GM19035 (cell line): ENCODE measurements around the gene RBM14.
"Not testable (repeated sequence)": the region's sequence is repeated elsewhere in the genome, so short reads cannot be mapped to it uniquely, and the experiment has no call there.

Experiments
- ATAC-seq: cut with Tn5 transposase; IDR thresholded peaks from one replicate; pipeline ENCODE4 v1.9.1; 2021; ENCODE audit not compliant: unreplicated experiment

Gene RBM14, protein sequence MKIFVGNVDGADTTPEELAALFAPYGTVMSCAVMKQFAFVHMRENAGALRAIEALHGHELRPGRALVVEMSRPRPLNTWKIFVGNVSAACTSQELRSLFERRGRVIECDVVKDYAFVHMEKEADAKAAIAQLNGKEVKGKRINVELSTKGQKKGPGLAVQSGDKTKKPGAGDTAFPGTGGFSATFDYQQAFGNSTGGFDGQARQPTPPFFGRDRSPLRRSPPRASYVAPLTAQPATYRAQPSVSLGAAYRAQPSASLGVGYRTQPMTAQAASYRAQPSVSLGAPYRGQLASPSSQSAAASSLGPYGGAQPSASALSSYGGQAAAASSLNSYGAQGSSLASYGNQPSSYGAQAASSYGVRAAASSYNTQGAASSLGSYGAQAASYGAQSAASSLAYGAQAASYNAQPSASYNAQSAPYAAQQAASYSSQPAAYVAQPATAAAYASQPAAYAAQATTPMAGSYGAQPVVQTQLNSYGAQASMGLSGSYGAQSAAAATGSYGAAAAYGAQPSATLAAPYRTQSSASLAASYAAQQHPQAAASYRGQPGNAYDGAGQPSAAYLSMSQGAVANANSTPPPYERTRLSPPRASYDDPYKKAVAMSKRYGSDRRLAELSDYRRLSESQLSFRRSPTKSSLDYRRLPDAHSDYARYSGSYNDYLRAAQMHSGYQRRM

DNA sequence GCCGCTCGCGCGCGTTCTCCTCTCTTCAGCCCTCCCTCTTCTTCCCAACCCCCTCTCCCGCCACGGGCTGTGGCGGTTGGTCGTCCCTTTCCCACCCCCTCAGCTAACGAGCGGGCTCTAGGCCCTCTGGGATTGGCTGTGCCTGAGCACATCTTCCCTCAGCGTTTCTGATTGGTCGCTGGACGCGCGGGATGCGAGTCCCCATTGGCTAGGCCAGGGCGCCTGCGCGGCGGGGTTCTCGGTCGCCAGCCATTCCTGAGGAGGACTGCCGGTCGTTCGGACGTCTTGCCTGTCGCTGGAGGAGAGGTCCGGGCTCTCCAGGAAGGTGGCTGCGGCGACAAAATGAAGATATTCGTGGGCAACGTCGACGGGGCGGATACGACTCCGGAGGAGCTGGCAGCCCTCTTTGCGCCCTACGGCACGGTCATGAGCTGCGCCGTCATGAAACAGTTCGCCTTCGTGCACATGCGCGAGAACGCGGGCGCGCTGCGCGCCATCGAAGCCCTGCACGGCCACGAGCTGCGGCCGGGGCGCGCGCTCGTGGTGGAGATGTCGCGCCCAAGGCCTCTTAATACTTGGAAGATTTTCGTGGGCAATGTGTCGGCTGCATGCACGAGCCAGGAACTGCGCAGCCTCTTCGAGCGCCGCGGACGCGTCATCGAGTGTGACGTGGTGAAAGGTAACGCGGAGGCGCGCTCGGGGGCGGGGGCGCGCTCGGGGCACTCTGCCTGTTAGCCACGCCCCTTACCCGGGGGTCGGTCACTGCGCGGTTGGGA is at the start of gene RBM14:
Gene RBM14, plus strand, starts transcription at position 252 of the 776 bp plus-strand sequence. Its CDS starts 91 bp downstream, at position 343.
- ATAC-seq, result peak; percentile 89

DNA sequence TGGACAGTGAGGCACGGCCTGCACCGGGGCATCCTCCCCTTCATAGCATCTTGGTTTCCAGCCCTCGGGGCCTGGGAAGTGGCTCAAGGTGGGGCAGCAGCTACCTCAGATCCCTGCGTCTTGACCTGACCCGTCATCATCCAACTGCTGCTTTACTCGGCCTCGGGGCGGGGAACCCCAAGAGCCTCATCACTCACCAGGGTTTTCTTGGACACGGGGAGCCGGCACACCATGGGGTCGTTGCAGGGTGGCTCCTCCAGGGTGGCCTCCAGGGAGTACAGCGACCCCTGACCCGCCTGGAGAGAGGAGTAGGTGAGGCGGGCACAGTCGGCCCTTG is 48.7 kb upstream of the RBM14 start:
- no peak for ATAC-seq

DNA sequence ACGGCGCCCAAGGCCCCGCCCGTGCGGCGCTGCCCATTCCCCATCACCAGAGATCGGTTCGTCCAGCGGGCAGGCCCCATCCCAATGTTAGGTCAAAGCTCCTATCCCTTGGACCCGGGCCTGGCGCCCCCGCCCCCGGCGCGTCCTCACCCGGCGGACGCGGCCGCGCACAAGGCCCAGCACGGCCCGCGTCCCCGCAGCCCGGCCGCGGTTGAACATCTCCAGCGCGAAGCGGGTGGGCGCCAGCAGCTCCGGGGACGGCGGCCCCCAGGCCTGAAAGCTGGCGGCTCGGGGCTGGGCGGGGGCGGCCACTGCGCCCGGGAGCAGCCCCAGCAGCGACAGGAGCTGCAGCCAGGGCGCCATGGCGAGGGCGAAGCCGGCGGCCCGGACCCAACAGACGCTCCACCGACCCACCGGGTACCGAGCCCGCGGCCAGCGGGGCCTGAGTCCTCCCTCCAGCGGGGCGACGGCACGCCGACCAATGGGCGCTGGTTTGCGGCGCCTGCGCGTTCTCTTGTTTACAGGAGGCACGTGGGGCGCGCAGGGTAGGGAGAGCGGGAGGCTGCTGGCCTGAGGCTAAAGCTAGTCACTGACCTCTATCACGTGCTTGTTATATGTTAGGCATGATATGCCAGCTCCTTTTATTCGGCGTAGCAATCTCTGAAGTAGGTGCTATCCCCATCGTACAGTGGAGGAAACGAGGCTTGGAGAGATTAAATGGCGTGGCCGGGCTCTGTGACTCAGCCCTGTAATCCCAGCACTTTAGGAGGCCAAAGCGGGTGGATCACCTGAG is 48.1 kb upstream of the RBM14 start, which contains the start of gene CTSF:
Gene CTSF, minus strand, starts transcription at position 483 of the 793 bp plus-strand sequence. Its CDS starts 120 bp downstream, at position 363.
- ATAC-seq, result no peak

DNA sequence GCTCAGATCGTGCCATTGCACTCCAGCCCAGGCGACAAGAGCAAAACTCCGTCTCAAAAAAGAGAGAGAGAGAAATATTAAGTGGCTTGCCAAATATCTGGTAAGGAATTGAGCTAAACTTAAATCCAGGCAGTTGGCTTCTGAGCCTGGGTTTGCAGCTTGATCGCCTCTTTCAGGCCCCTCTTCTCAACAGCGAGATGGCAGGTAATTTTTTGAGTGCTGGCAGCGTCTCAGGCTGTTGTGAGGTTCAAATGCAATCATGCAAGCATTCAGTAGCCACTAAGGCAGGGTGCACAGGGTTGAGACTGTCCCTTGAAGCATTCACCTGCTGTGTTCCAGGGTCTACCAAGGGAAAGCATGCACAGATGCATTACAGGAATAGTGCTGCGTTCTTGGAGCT is 47.4 kb upstream of the RBM14 start:
- ATAC-seq, result no peak

DNA sequence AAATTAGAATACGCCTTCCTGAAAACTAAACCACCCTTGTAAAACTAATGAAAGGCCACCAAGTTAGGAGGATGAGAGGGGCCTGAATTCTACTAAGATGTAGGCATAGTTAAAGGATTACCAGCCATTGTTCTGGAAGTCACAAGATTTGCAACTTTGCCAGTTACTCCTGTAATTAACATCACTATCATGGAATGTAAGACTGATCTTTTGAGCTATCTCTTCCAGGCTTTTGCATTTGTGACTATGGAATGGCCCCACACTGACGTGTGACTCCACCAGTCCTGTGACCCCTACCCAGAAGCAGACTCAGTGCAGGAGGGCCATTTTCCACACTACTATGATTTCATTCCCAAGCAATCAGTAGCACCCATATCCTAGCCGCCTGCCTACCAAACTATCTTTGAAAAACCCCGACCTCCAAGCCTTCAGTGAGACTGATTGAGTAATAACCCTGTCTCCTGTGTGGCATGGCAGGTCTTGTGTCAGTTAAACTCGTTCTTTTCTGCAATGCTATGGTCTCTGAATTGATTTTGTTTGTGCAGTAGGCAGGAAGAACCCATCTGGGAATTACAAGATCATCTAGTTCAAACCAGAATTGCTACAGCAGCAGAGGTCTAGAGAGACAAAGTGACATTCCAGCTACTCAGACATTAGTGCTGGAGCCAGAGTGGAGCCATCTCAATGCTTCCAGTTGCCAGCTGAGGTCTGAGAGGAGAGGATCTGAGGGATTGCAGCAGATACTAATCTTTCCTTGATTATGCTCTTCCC is 46.2 kb upstream of the RBM14 start:
- no peak for ATAC-seq

DNA sequence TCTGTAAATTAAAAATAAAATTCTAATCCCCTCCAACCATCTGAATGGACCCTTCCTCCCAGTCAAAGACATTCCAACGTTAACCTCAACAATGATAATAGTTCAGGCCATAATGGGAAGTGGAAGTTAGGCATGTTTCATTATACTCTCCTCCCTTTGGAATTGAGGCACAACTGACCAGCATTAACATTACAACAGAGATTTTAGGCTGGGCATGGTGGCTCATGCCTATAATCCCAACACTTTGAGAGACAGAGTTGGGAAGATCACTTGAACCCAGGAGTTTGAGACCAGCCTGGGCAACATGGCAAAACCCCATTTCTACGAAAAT is 45.6 kb upstream of the RBM14 start:
- no peak for ATAC-seq

DNA sequence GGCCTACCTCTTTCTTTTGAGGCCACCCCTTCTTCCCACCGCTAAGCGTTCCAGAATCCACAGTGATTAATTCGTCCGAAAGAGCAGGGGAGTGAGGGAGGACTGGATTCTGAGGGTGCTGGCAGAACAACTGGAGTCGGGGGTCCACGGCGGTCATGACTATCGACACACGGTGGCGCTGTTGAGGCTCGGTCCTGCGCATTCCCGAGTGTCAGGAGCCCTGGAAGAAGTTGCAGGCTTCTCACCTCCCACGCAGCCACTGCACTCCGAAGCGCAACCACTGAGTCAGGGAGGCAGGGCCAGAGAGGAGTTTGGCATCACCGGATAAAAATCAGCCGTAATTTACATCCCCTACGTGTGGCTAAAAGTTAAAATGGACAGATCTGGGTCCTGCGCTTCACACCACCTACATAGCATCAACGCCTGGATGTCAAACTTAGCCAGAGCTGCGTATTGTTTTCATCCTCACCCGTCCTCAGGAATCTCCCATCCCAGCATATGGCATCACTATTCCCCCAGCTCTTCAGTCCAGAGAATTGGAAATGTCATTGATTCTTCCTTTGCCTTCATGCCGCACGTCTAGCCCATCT is 37.3 kb upstream of the RBM14 start:
- no peak for ATAC-seq

DNA sequence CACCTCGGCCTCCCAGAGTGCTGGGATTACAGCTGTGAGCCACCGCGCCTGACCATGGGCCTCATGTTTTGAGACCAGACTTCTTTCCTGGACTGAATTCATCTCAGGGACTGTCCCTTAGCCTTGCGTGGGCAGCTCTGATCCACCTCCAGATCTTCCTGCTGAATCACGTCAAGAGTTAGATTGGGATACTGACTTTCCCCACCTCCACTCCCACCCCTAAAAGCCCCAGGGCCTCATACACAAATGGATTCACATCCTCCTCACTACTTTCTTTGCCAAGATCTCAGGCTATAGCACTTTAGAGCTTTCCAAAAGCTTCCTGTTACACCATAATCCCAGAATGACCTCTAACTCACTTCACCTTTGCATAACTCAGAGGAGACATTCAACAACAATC is 35.6 kb upstream of the RBM14 start:
- ATAC-seq, result no peak

DNA sequence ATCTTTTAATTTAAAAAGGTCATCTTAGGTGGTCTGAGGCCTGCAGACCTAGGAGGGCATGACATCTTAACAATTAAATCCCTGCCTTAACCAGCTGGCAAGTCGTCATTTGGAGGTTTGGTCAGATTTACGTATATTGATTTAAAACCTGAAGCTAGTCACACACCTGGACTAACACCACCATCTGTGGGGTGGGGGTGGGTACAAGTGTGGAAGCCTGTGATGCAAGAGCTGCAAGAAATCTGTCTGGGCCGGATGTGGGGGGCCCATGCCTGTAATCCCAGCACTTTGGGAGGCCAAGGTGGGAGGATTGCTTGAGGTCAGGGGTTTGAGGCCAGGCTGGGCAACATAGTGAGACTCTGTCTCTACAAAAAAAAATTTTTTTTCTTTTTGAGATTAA is 35.2 kb upstream of the RBM14 start:
- no peak for ATAC-seq

DNA sequence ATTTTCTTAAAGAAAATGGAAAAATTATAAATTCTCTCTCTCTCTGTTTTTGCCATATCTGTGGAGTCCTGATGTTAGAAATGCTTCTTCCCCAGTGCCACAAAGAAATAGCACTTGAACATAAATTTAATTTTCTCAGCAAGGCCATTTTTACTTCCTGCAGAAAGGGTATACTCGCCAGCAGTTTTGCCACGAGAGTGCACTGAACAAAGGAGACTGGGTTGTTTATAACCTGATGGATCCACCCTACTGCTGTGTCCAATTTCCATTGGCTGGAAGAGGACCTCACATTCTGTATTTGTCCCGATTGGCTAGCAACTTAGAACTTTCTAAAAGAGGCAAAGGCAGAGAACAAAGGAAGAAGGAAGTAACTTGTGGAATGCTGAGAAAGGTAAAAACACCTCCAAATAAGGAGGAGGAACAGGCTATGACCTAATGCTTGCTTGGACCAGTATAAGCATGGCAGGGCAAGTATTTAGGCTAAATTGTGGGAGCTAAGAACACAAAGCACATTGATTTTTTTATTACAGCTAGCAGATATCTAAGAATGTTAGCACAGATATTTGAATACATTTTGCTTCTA is 33.8 kb upstream of the RBM14 start:
- ATAC-seq, result not testable (repeated sequence)

DNA sequence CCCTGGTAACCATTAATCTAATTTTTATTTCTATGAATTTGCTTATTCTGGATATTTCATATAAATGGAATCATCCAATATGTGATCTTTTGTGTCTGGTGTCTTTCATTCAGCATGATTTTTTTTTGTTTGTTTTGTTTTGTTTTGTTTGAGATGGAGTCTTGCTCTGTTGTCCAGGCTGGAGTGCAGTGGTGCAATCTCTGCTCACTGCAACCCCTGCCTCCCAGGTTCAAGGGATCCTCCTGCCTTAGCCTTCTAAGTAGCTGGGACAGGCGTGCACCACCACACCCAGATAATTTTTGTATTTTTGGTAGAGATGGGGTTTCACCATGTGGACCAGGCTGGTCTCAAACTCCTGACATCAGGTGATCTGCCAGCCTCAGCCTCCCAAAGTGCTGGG is 31.0 kb upstream of the RBM14 start:
- ATAC-seq, result not testable (repeated sequence)

DNA sequence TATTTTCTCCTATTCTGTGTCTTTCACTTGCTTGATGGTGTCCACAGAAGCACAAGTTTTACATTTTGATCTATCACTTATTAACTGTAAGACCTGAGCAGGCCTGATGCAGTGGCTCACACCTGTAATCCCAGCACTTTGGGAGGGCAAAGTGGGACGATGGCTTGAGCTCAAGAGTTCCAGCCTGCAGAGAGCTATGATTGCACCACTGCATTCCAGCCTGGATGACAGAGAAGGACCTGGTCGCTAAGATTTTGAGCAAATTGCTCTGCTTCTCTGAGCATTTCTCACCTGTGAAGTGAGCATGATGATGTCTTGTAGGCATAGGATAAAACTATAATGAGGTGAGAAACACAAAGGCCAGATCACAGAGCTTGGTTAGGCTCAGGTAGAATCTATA is 30.3 kb upstream of the RBM14 start:
- ATAC-seq, result no peak

DNA sequence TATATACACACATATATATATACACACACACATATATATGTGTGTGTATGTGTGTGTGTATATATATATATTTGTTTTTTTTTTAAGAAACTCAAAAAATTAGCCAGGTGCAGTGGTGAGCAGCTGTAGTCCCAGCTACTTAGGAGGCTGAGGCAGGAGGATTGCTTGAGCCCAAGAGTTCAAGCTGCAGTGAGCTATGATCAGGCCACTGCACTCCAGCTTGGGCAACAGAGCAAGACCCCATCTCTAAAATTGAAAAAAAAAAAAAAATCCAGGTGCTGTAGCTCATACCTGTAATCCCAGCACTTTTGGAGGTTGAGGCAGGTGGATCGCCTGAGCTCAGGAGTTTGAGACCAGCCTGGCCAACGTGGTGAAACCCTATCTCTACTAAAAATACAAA is 27.1 kb upstream of the RBM14 start:
- not testable (repeated sequence) for ATAC-seq

DNA sequence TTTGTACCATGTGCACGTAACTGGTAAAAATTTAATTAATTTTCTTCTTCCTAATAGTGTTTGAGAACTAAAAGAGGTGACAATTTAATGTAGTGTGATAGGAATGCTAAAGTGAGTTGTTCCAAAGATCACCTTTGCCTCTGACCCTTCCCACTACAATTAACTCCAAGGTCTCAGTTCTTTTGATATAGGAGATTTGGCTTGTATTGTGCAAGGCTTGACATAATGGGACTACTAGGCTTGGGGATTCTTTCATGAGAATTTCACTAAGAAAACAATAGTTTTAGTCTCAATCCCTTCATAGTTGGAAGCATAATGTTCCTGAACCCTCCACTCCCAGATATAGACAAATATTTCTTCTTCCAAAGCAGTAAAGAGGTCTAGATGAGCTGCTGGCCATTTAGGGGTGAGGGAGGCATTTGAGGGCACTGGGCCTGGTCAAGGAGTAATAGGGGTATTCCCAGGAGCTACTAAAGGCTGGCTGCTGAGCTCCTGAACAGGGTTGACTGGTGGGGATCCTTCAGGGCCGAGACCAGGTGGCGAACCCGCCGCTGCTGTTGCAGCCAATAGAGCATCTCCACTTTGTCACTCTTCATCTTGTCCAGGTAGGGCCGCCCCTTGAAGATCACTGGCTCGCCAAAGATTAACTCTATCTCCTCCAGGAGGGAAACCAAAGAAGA is 26.3 kb upstream of the RBM14 start:
- no peak for ATAC-seq

DNA sequence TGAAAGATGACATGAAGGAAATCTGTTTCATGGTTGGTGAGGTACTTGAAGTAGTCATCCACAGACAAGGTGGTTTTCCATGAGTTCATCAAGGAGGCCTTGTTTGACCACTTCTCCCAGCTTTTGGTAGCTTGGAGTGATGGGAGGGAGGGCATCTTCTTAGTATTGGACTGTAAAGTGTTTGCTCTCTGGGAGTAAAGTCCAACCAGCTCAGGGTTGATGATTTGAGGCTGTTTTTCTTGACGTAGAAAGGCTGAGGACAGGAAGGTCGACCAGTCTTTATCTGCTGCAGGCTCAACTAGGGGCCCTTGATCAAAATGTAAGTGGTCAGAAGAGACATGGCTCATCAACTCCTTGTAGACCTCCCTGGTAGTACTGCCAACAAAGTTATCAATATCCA is 25.3 kb upstream of the RBM14 start:
- no peak for ATAC-seq

DNA sequence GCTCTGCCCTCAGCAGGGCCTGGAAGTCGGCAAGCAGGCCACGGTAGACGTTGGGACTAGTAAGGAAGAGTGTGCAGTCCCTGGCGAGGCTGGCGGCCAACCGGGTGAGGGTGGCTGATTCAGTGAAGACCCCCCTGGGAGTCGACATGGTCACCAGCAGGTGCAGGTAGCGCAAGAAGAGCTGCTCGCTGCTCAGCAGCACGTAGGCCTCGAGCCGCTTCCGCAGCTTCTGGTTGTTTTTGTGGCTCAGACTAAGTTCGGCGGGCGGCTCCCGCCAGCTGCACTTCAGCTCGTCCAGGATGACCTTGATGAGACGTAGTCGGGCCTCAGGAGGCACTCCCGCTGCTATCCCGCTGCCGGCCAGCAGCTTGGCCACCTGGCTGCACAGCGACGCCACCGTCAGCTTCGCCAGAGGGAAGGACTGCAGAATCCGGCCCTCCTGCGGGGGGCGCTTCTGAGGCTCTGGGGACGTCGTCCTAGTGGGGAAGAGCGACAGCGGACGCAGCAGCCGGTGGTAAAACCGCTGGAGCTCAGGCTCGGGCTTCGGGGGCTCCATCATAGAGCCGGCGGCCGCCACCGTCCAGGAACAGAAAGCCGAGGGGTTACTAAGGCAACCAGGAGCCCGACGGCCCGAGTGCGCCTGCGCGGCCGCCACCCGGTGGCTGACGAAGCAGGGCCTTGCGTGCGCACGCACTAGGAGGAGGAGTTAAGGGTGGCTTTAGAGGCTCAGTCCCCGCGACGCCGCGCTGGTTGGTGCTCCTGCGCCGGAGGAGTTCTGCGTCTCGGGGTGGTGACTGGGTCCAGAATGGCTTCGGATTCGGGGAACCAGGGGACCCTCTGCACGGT is 23.8 kb upstream of the RBM14 start, which contains the start of the genes CCDC87 and CCS:
Gene CCDC87, minus strand, starts transcription at position 607 of the 846 bp plus-strand sequence. Its CDS starts 48 bp downstream, at position 559.
Gene CCS, plus strand, starts transcription at position 729 of the 846 bp plus-strand sequence. Its CDS starts 77 bp downstream, at position 806.
- ATAC-seq, result peak; percentile 91

DNA sequence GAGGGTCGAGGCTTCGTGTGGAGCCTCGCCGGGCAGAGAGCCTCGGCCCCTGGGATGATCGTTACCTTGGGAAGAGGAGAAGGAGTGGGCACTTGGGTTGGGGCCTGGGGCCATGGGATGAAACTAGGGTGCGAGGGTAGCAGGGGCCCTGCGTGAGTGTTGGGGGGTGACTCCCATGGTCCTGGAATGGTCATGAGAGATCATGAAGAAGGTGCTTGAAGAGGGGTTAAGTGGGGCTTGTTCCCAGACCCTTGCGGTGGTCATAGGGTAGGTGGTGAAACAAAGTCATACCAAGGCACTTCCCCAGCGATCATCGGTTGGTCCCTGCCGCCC is 23.2 kb upstream of the RBM14 start:
- ATAC-seq, result no peak

DNA sequence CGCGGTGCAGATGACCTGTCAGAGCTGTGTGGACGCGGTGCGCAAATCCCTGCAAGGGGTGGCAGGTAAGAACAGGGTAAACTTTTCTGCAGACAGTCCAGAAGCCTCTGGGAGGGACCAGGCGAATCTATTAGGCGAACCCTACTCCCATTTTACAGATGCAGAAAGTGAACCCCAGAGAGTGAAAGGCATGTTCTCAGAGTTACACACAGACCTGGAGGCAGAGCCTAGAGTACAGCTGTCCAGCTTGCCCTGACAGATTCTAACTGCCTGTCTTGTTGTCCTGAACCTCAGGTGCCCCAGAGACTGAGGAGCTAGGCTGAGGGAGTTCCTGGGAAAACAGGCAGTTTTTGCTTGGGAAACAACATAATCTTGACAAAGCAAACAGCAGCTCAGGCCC is 22.8 kb upstream of the RBM14 start:
- ATAC-seq, result no peak
